Measurements from ENCODE around the gene ALS2.
"Not testable (repeated sequence)": the region's sequence is repeated elsewhere in the genome, so short reads cannot be mapped to it uniquely, and the experiment has no call there.

Gene ALS2

GRCh38 chr2:201785135-201785534 lies 4.4 kb upstream of the ALS2 start:
- no peaks in the 10 kb centered on the region for H3K36me3 ChIP-seq (ENCODE audit: insufficient read depth, low read length)
- H3K27me3 ChIP-seq (ENCODE audit: insufficient read depth, low read length) = no peaks in the 10 kb centered on the region
- no peak overlapping the region for H2AFZ ChIP-seq (ENCODE audit: low read depth, low read length)
- H3K9me3 ChIP-seq (ENCODE audit: low read length) = no peaks in the 10 kb centered on the region
- no peak overlapping the region for H3K4me3 ChIP-seq (ENCODE audit: low read length)
- peaks cover 3% of the 10 kb centered on the region for H3K4me1 ChIP-seq (ENCODE audit: insufficient read depth, low read length)

GRCh38 chr2:201784563-201784962 lies 3.8 kb upstream of the ALS2 start:
- H3K4me1 ChIP-seq (ENCODE audit: insufficient read depth, low read length) = peaks cover 8% of the 10 kb centered on the region
- H3K36me3 ChIP-seq (ENCODE audit: insufficient read depth, low read length) = no peaks in the 10 kb centered on the region
- no peak overlapping the region for H2AFZ ChIP-seq (ENCODE audit: low read depth, low read length)
- no peaks in the 10 kb centered on the region for H3K9me3 ChIP-seq (ENCODE audit: low read length)
- H3K4me3 ChIP-seq (ENCODE audit: low read length) = no peak overlapping the region
- no peaks in the 10 kb centered on the region for H3K27me3 ChIP-seq (ENCODE audit: insufficient read depth, low read length)

GRCh38 chr2:201781557-201782051 lies 871 bp upstream of the ALS2 start:
- Histone ChIP-seq H3K27me3 (ENCODE audit: insufficient read depth, low read length) (no peaks in the 10 kb centered on the region), H3K9me3 (ENCODE audit: low read length) (no peaks in the 10 kb centered on the region), H2AFZ (ENCODE audit: low read depth, low read length) (peak overlapping the region; percentile 85), H3K4me3 (ENCODE audit: low read length) (peak overlapping the region; percentile 96), H3K36me3 (ENCODE audit: insufficient read depth, low read length) (no peaks in the 10 kb centered on the region), H3K4me1 (ENCODE audit: insufficient read depth, low read length) (peaks cover 37% of the 10 kb centered on the region)

GRCh38 chr2:201779901-201780673 lies 646 bp downstream of the ALS2 start:
- Histone ChIP-seq H3K9me3 (ENCODE audit: low read length) (no peaks in the 10 kb centered on the region), H2AFZ (ENCODE audit: low read depth, low read length) (peak overlapping the region; percentile 85), H3K4me3 (ENCODE audit: low read length) (peak overlapping the region; percentile 96), H3K4me1 (ENCODE audit: insufficient read depth, low read length) (peaks cover 38% of the 10 kb centered on the region), H3K36me3 (ENCODE audit: insufficient read depth, low read length) (no peaks in the 10 kb centered on the region), H3K27me3 (ENCODE audit: insufficient read depth, low read length) (no peaks in the 10 kb centered on the region)

GRCh38 chr2:201777869-201778268 lies 2.9 kb downstream of the ALS2 start:
- peaks cover 38% of the 10 kb centered on the region for H3K4me1 ChIP-seq (ENCODE audit: insufficient read depth, low read length)
- H3K27me3 ChIP-seq (ENCODE audit: insufficient read depth, low read length) = no peaks in the 10 kb centered on the region
- no peak overlapping the region for H2AFZ ChIP-seq (ENCODE audit: low read depth, low read length)
- no peaks in the 10 kb centered on the region for H3K36me3 ChIP-seq (ENCODE audit: insufficient read depth, low read length)
- H3K4me3 ChIP-seq (ENCODE audit: low read length) = no peak overlapping the region
- no peaks in the 10 kb centered on the region for H3K9me3 ChIP-seq (ENCODE audit: low read length)

- Histone ChIP-seq H2AFZ (ENCODE audit: low read depth, low read length) (no peak overlapping the region), H3K4me3 (ENCODE audit: low read length) (no peak overlapping the region), H3K36me3 (ENCODE audit: insufficient read depth, low read length) (no peaks in the 10 kb centered on the region), H3K4me1 (ENCODE audit: insufficient read depth, low read length) (peaks cover 38% of the 10 kb centered on the region), H3K27me3 (ENCODE audit: insufficient read depth, low read length) (no peaks in the 10 kb centered on the region), H3K9me3 (ENCODE audit: low read length) (no peaks in the 10 kb centered on the region)
These were observed 3.7 kb downstream of the ALS2 start for GRCh38 chr2:201777043-201777442.

GRCh38 chr2:201775326-201775725 lies 5.4 kb downstream of the ALS2 start:
- H3K9me3 ChIP-seq (ENCODE audit: low read length) = no peaks in the 10 kb centered on the region
- H2AFZ ChIP-seq (ENCODE audit: low read depth, low read length) = no peak overlapping the region
- no peaks in the 10 kb centered on the region for H3K27me3 ChIP-seq (ENCODE audit: insufficient read depth, low read length)
- H3K4me3 ChIP-seq (ENCODE audit: low read length) = no peak overlapping the region
- no peaks in the 10 kb centered on the region for H3K36me3 ChIP-seq (ENCODE audit: insufficient read depth, low read length)
- H3K4me1 ChIP-seq (ENCODE audit: insufficient read depth, low read length) = peaks cover 35% of the 10 kb centered on the region

- Histone ChIP-seq H3K4me1 (ENCODE audit: insufficient read depth, low read length) (peaks cover 30% of the 10 kb centered on the region), H3K9me3 (ENCODE audit: low read length) (no peaks in the 10 kb centered on the region), H3K36me3 (ENCODE audit: insufficient read depth, low read length) (no peaks in the 10 kb centered on the region), H3K27me3 (ENCODE audit: insufficient read depth, low read length) (no peaks in the 10 kb centered on the region), H2AFZ (ENCODE audit: low read depth, low read length) (no peak overlapping the region), H3K4me3 (ENCODE audit: low read length) (no peak overlapping the region)
These were observed 6.2 kb downstream of the ALS2 start for GRCh38 chr2:201774546-201774945.

- H3K9me3 ChIP-seq (ENCODE audit: low read length) = no peaks in the 10 kb centered on the region
- no peak overlapping the region for H3K4me3 ChIP-seq (ENCODE audit: low read length)
- no peak overlapping the region for H2AFZ ChIP-seq (ENCODE audit: low read depth, low read length)
- no peaks in the 10 kb centered on the region for H3K36me3 ChIP-seq (ENCODE audit: insufficient read depth, low read length)
- no peaks in the 10 kb centered on the region for H3K27me3 ChIP-seq (ENCODE audit: insufficient read depth, low read length)
- peaks cover 25% of the 10 kb centered on the region for H3K4me1 ChIP-seq (ENCODE audit: insufficient read depth, low read length)
These were observed 6.7 kb downstream of the ALS2 start for GRCh38 chr2:201773990-201774389.

- Histone ChIP-seq H3K36me3 (ENCODE audit: insufficient read depth, low read length) (peaks cover 14% of the 10 kb centered on the region), H3K4me3 (ENCODE audit: low read length) (no peak overlapping the region), H2AFZ (ENCODE audit: low read depth, low read length) (no peak overlapping the region), H3K9me3 (ENCODE audit: low read length) (peaks cover 2% of the 10 kb centered on the region), H3K27me3 (ENCODE audit: insufficient read depth, low read length) (no peaks in the 10 kb centered on the region), H3K4me1 (ENCODE audit: insufficient read depth, low read length) (no peaks in the 10 kb centered on the region)
These were observed 10.9 kb downstream of the ALS2 start for GRCh38 chr2:201769666-201770373.

- H3K9me3 ChIP-seq (ENCODE audit: low read length) = peaks cover 2% of the 10 kb centered on the region
- no peaks in the 10 kb centered on the region for H3K27me3 ChIP-seq (ENCODE audit: insufficient read depth, low read length)
- peaks cover 16% of the 10 kb centered on the region for H3K36me3 ChIP-seq (ENCODE audit: insufficient read depth, low read length)
- no peaks in the 10 kb centered on the region for H3K4me1 ChIP-seq (ENCODE audit: insufficient read depth, low read length)
- H2AFZ ChIP-seq (ENCODE audit: low read depth, low read length) = no peak overlapping the region
- no peak overlapping the region for H3K4me3 ChIP-seq (ENCODE audit: low read length)
These were observed 11.8 kb downstream of the ALS2 start for GRCh38 chr2:201768918-201769317.

GRCh38 chr2:201765799-201766198 lies 14.9 kb downstream of the ALS2 start:
- Histone ChIP-seq H2AFZ (ENCODE audit: low read depth, low read length) (no peak overlapping the region), H3K27me3 (ENCODE audit: insufficient read depth, low read length) (no peaks in the 10 kb centered on the region), H3K4me1 (ENCODE audit: insufficient read depth, low read length) (no peaks in the 10 kb centered on the region), H3K9me3 (ENCODE audit: low read length) (peaks cover 2% of the 10 kb centered on the region), H3K36me3 (ENCODE audit: insufficient read depth, low read length) (peaks cover 37% of the 10 kb centered on the region), H3K4me3 (ENCODE audit: low read length) (no peak overlapping the region)

GRCh38 chr2:201764469-201764868 lies 16.3 kb downstream of the ALS2 start:
- not testable (repeated sequence) for H2AFZ ChIP-seq (ENCODE audit: low read depth, low read length); H3K4me1 ChIP-seq (ENCODE audit: insufficient read depth, low read length); H3K27me3 ChIP-seq (ENCODE audit: insufficient read depth, low read length); H3K4me3 ChIP-seq (ENCODE audit: low read length); H3K9me3 ChIP-seq (ENCODE audit: low read length)
- peaks cover 42% of the 10 kb centered on the region for H3K36me3 ChIP-seq (ENCODE audit: insufficient read depth, low read length)
